HG02588 (cell line): ENCODE measurements around the gene NPTX1.
"Not testable (repeated sequence)": the region's sequence is repeated elsewhere in the genome, so short reads cannot be mapped to it uniquely, and the experiment has no call there.

Experiments used
- ATAC-seq: cut with Tn5 transposase; IDR thresholded peaks from one replicate; pipeline ENCODE4 v1.9.1; 2021; ENCODE audit warnings: mild to moderate bottlenecking, moderate library complexity; ENCODE audit not compliant: unreplicated experiment

The NPTX1 gene

GRCh38 chr17:80475910-80476876 is at the start of gene NPTX1:
TSS of gene NPTX1 (minus strand) at chr17:80476607. CDS start at chr17:80476446, 161 bp downstream.
- no peak for ATAC-seq

GRCh38 chr17:80523956-80524712 is 47.7 kb upstream of the NPTX1 start:
- ATAC-seq: no peak

- ATAC-seq: no peak
These were observed 46.8 kb upstream of the NPTX1 start for GRCh38 chr17:80523054-80523744.

- no peak for ATAC-seq
These were observed 44.5 kb upstream of the NPTX1 start for GRCh38 chr17:80520810-80521455.

GRCh38 chr17:80519091-80519781 is 42.8 kb upstream of the NPTX1 start:
- no peak for ATAC-seq

GRCh38 chr17:80518392-80518791 is 42.0 kb upstream of the NPTX1 start:
- no peak for ATAC-seq

DNA sequence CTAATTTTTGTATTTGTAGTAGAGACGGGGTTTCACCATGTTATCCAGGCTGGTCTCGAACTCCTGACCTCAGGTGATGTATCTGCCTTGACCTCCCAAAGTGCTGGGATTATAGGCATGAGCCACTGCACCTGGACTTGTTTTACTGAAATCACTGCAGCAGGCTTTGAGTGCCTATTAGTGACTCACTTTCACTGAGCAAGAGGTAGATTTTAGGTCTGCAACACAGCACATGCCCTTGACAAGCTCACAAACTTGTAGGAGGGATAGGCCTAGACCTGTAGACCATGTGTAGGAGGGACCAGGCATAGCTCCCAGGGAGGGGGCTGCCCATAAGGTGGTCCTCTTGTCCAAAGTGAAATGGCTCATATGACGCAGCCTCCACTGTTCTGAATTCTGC is 41.2 kb upstream of the NPTX1 start:
- no peak for ATAC-seq

DNA sequence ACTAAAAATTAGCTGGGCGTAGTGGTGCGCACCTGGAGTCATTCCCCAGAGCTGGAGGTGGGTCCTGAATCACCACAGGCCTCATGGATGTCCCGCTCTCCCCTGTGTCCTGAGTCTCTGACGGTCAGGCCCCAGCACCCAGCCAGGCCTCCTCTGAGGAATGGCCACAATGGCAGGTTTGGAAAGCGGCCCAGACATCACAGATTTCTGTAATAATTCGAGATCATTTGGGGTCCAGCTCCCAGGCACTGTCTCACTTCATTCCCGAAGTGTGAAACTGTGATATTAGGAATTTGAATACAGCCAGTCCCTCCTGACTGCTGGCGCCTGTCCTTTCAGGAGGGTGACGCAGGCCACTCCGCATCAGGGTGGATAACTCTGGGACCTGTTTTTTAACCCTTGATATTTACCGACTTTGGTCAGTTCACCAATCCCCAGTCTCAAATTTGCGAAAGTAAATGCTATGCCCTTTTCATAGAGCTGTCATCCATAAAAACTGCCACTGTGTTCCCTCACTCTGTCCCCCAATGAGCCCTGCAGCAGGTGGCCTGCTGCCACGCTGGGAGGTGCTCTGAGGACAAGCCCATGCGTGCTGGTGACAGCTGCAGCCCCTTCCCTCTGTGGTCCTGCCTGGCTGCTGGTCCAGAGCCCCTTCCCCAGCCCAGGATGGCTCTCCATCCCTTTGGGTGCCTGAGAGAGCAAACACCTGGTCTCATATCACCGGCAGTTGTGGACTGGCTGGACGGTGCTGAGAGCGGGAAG is 39.9 kb upstream of the NPTX1 start:
- no peak for ATAC-seq

GRCh38 chr17:80513892-80514291 is 37.5 kb upstream of the NPTX1 start:
- no peak for ATAC-seq

GRCh38 chr17:80513201-80513600 is 36.8 kb upstream of the NPTX1 start:
- no peak for ATAC-seq

DNA sequence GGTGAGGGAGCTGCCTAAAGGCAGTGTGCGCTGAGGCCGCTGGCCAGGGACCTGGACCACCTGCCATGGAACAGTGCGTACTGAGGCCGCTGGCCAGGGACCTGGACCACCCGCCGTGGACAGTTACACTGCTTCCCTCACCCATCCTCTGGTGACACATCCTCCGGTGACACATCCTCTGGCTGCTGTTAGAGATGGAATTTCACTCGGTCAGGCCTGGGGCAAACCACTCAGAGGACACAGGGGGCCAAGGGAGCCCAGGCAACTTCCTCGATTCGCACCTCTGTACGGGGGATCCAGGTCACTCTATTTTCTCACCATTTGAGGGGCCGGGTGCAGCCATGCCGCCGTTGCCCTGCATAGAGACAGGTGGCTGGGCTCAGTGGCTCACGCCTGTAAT is 35.8 kb upstream of the NPTX1 start:
- no peak for ATAC-seq

DNA sequence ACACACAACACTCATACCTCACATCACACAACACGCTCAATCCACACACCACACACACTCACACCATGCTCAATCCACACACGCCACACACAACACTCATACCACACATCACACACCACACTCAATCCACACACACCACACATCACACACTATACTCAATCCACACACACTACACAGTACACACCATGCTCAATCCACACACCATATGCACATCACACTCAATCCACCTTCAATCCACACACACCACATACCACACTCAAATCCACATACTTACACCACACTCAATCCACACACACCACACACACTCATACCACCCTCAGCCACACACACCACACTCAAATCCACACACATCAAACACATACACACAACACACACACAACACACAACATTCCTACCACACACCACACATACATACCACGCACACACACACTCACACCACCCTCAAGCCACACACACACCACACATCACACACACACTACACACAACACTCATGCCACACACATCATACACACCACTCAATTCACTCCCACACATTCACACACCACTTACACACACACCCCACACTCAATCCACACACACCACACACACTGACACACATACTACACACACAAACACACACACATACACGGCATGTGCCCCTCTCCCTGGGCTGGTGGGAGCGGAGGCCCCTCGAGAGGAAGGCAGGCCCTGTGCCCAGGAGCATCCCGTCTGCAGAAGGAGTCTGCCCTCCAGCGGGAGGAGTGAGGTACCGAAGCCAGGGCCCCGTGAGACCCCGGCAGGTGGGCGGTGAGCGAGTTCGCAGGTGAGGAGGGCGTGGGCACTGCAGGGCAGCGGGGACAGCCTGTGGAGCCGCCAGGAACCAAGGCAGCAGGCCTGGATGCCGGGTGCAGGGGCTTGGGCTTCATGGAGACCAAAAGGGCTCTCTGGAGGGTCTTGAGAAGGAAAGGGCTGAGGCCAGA is 35.1 kb upstream of the NPTX1 start:
- ATAC-seq: no peak

DNA sequence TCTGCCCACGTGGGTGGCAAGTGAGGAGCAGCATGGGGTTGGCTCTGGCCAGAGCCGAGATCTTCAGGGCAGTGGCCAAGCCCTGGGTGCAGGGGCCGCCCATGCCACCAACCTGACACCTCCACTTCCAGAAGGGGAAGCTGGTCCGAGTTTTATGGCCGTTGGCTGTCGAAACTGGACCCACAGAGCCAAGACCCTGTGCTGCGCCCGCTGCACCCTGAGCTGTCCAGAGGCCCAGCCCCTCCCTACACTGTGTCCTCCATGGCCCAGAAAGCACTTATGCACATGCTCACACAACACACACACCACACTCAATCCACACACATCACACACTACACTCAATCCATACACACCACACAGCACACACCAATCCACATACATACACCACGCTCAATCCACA is 34.4 kb upstream of the NPTX1 start:
- no peak for ATAC-seq

- ATAC-seq: no peak
These were observed 33.7 kb upstream of the NPTX1 start for GRCh38 chr17:80510132-80510531.

GRCh38 chr17:80509311-80509710 is 32.9 kb upstream of the NPTX1 start:
- ATAC-seq: no peak

DNA sequence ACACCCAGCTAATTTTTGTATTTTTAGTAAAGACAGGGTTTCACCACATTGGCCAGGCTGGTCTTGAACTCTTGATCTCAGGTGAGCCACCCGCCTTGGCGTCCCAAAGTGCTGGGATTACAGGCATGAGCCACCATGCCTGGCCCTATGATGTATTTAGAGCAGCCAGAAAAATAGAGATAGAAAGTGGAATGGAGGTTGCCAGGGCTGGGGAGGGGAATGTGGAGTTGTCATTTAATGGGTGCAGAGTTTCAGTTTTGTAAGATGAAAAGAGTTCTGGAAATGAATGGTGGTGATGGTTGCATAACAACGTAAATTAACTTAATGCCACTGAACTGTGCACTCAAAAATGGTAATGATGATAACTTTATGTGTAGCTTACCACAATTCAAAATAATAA is 31.6 kb upstream of the NPTX1 start:
- ATAC-seq: no peak

DNA sequence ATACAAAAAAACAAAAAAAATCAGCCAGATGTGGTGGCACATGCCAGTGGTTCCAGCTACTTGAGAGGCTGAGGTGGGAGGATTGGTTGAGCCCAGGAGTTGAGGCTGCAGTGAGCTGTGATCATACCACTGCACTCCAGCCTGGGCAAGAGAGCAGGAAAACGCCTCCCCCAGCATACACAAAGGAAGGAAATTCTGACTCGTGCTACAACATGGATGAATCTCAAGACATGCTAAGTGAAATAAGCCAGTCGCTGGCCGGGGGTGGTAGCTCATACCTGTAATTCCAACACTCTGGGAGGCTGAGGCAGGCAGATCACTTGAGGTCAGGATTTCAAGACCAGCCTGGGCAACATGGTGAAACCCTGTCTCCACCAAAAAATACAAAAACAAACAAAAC is 30.8 kb upstream of the NPTX1 start:
- not testable (repeated sequence) for ATAC-seq

DNA sequence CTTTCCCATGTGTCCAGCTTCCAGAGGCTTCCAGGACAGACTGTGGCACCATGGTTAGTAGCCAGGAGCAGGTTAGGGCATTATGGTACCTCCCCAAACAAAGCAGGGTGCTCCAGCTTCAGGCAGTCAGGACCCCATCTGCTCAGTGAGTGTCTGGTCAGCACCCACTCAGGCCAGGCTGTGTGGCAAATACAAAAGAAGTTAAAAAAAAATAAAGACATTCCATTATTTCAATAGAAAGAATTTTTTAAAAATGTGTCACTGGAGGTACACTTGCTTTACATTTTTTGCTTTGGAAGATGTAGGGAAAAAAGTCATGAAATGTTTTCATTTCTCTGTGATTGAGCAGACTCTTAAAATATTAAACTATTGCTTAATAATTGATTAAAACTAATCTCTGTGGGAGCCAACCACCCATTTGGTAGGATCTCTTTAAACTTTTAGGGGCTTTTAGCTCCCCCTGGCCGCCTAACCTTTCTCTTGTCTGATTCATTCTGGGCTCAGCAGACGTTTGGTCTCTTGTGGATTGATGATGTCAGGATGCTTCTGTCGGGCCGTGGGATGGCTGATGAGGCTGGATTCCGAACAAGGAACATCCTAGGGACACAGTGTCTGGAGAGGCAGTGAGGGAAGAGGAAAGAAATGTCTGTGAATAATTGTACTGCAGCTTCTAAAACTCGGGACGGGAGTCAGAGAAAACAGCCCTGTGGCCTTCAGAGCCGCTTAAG is 28.4 kb upstream of the NPTX1 start:
- no peak for ATAC-seq
